ENCODE measurements around the gene FGF16. TPM values are rescaled to one million over a fixed set of nuclear protein-coding genes. Genes with fewer than 3 reads are reported as not detected.

Gene FGF16
- total and polyA plus RNA-seq, 10 of the 15 experiments (the other 5 are each of a cell fraction or from before 2014, with no cell fraction given) = not detected

DNA sequence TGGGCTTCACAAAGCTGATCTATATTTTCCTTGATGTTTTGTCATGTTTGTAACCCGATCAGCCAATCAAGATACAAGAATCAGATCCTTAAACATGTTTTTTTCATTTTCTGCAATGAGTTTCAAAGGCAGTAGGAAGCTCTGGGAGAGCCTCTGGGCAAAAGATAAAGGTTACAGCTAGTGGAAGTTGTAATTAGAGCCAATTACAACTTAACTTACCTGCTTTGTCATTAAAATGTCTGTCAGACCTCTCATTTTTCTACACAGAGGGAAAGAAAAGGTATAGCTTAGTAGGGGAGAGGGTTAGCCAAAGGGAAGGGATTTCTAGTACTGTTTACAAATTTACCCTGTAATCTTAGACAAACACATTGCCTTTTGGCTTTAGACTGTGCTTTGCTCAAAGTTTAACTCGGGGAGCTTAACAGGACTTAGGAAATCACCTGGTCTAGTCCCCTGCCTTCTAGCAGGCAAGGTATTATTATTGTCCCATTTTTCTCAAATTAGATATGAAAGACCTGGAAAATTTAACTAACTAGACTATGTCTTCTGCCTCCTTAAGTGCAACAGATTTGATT, 55.8 kb downstream of the FGF16 start:
- TF ChIP-seq, protein P1, sequence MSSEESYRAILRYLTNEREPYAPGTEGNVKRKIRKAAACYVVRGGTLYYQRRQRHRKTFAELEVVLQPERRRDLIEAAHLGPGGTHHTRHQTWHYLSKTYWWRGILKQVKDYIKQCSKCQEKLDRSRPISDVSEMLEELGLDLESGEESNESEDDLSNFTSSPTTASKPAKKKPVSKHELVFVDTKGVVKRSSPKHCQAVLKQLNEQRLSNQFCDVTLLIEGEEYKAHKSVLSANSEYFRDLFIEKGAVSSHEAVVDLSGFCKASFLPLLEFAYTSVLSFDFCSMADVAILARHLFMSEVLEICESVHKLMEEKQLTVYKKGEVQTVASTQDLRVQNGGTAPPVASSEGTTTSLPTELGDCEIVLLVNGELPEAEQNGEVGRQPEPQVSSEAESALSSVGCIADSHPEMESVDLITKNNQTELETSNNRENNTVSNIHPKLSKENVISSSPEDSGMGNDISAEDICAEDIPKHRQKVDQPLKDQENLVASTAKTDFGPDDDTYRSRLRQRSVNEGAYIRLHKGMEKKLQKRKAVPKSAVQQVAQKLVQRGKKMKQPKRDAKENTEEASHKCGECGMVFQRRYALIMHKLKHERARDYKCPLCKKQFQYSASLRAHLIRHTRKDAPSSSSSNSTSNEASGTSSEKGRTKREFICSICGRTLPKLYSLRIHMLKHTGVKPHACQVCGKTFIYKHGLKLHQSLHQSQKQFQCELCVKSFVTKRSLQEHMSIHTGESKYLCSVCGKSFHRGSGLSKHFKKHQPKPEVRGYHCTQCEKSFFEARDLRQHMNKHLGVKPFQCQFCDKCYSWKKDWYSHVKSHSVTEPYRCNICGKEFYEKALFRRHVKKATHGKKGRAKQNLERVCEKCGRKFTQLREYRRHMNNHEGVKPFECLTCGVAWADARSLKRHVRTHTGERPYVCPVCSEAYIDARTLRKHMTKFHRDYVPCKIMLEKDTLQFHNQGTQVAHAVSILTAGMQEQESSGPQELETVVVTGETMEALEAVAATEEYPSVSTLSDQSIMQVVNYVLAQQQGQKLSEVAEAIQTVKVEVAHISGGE (CRISPR knock-in tag; IDR thresholded peaks at IDR 0.05) = no peak
- no peak for TF ChIP-seq NRF1 (conservative IDR thresholded peaks at IDR 0.05; ENCODE audit: low read depth, low read length)
- TF ChIP-seq, protein P2, sequence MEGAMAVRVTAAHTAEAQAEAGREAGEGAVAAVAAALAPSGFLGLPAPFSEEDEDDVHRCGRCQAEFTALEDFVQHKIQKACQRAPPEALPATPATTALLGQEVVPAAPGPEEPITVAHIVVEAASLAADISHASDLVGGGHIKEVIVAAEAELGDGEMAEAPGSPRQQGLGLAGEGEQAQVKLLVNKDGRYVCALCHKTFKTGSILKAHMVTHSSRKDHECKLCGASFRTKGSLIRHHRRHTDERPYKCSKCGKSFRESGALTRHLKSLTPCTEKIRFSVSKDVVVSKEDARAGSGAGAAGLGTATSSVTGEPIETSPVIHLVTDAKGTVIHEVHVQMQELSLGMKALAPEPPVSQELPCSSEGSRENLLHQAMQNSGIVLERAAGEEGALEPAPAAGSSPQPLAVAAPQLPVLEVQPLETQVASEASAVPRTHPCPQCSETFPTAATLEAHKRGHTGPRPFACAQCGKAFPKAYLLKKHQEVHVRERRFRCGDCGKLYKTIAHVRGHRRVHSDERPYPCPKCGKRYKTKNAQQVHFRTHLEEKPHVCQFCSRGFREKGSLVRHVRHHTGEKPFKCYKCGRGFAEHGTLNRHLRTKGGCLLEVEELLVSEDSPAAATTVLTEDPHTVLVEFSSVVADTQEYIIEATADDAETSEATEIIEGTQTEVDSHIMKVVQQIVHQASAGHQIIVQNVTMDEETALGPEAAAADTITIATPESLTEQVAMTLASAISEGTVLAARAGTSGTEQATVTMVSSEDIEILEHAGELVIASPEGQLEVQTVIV (IDR thresholded peaks at IDR 0.05; ENCODE audit: borderline replicate concordance, partially characterized antibody) = no peak
- TF ChIP-seq, protein P3, sequence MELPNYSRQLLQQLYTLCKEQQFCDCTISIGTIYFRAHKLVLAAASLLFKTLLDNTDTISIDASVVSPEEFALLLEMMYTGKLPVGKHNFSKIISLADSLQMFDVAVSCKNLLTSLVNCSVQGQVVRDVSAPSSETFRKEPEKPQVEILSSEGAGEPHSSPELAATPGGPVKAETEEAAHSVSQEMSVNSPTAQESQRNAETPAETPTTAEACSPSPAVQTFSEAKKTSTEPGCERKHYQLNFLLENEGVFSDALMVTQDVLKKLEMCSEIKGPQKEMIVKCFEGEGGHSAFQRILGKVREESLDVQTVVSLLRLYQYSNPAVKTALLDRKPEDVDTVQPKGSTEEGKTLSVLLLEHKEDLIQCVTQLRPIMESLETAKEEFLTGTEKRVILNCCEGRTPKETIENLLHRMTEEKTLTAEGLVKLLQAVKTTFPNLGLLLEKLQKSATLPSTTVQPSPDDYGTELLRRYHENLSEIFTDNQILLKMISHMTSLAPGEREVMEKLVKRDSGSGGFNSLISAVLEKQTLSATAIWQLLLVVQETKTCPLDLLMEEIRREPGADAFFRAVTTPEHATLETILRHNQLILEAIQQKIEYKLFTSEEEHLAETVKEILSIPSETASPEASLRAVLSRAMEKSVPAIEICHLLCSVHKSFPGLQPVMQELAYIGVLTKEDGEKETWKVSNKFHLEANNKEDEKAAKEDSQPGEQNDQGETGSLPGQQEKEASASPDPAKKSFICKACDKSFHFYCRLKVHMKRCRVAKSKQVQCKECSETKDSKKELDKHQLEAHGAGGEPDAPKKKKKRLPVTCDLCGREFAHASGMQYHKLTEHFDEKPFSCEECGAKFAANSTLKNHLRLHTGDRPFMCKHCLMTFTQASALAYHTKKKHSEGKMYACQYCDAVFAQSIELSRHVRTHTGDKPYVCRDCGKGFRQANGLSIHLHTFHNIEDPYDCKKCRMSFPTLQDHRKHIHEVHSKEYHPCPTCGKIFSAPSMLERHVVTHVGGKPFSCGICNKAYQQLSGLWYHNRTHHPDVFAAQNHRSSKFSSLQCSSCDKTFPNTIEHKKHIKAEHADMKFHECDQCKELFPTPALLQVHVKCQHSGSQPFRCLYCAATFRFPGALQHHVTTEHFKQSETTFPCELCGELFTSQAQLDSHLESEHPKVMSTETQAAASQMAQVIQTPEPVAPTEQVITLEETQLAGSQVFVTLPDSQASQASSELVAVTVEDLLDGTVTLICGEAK (IDR thresholded peaks at IDR 0.05; ENCODE audit: borderline replicate concordance) = no peak
- no peak for TF ChIP-seq IRF4 (IDR thresholded peaks at IDR 0.05; ENCODE audit: low read depth, low read length)
- TF ChIP-seq BHLHE40 (IDR thresholded peaks at IDR 0.05; ENCODE audit: borderline replicate concordance in 1 of 2, low read depth in 2 of 2, low read length in 1 of 2) = no peak
- TF ChIP-seq, protein P4, sequence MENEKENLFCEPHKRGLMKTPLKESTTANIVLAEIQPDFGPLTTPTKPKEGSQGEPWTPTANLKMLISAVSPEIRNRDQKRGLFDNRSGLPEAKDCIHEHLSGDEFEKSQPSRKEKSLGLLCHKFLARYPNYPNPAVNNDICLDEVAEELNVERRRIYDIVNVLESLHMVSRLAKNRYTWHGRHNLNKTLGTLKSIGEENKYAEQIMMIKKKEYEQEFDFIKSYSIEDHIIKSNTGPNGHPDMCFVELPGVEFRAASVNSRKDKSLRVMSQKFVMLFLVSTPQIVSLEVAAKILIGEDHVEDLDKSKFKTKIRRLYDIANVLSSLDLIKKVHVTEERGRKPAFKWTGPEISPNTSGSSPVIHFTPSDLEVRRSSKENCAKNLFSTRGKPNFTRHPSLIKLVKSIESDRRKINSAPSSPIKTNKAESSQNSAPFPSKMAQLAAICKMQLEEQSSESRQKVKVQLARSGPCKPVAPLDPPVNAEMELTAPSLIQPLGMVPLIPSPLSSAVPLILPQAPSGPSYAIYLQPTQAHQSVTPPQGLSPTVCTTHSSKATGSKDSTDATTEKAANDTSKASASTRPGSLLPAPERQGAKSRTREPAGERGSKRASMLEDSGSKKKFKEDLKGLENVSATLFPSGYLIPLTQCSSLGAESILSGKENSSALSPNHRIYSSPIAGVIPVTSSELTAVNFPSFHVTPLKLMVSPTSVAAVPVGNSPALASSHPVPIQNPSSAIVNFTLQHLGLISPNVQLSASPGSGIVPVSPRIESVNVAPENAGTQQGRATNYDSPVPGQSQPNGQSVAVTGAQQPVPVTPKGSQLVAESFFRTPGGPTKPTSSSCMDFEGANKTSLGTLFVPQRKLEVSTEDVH (IDR thresholded peaks at IDR 0.05; ENCODE audit: low read depth, partially characterized antibody) = no peak
- no peak for DNase-seq (ENCODE audit: low read depth, low spot score)
- no TSS peak for BruUV-seq (replicated peaks)
- ChIA-PET POLR2A (no interaction called here), CTCF (interaction anchor here (0.8 kb wide), 1 partner anchor 15 kb away, joined by 3 read pairs; no protein-coding TSS in a partner anchor), RAD21 (ENCODE audit: unreplicated experiment) (no interaction called here), SMC1A (ENCODE audit: uncharacterized antibody, unreplicated experiment) (interaction anchor here (0.7 to 1.0 kb wide), 2 partner anchors 130 to 534 kb away, joined by 3 read pairs; no protein-coding TSS in a partner anchor)
- no peak overlapping the region for H3K4me2 ChIP-seq (ENCODE audit: control insufficient read depth, insufficient read depth)
- H3K9ac ChIP-seq (ENCODE audit: control insufficient read depth, insufficient read depth, low read length) = no peak overlapping the region
- in situ Hi-C loops (cut with MboI) = no loop called here
- H3K4me3 ChIP-seq = no peak overlapping the region
- no peaks in the 10 kb centered on the region for H3K79me2 ChIP-seq (ENCODE audit: control insufficient read depth, insufficient read depth, low read length)
- H2AFZ ChIP-seq (ENCODE audit: control insufficient read depth, low read depth, low read length) = no peak overlapping the region
- H3K27ac ChIP-seq (ENCODE audit: control insufficient read depth, insufficient read depth) = no peak overlapping the region
- intact Hi-C loops (cut with micrococcal nuclease; ENCODE audit: unreplicated experiment) = no loop called here
- H4K20me1 ChIP-seq (ENCODE audit: control insufficient read depth, insufficient read depth) = no peaks in the 10 kb centered on the region
- no peaks in the 10 kb centered on the region for H3K9me3 ChIP-seq (replicated peaks; ENCODE audit: control insufficient read depth, insufficient read depth, low read length)
- no peak for FAIRE-seq
- no peaks in the 10 kb centered on the region for H3K27me3 ChIP-seq (replicated peaks in 1 of 2; ENCODE audit: control insufficient read depth in 2 of 2, insufficient read depth in 2 of 2, low read length in 1 of 2)
- H3K4me1 ChIP-seq (ENCODE audit: control insufficient read depth, insufficient read depth, low read length) = no peaks in the 10 kb centered on the region
- ATAC-seq = no peak
- H3K36me3 ChIP-seq (ENCODE audit: control insufficient read depth in 2 of 2, insufficient read depth in 2 of 2, low read length in 1 of 2) = peaks cover 0 to 2% of the 10 kb centered on the region in 2 experiments; a peak in 1 of 4 replicates
- 0% methylated on average over 2 of the region's 2 CpGs for WGBS (ENCODE audit: insufficient coverage, insufficient replicate concordance, low lambda C conversion rate, missing lambda C conversion rate)
